HK-2 (cell line): ENCODE measurements around the gene SLC22A23.

Experiments
- DNase-seq: peaks from one replicate; pipeline ENCODE4 v3.0.0-alpha.2; 2018; ENCODE audit not compliant: unreplicated experiment

SLC22A23 gene

GRCh38 chr6:3422435-3423070, 34.3 kb downstream of the SLC22A23 start:
- no peak for DNase-seq

GRCh38 chr6:3421791-3422434, 34.9 kb downstream of the SLC22A23 start:
- no peak for DNase-seq

- DNase-seq: no peak
Observed at GRCh38 chr6:3421143-3421542, 35.7 kb downstream of the SLC22A23 start.

- DNase-seq: no peak
Observed at GRCh38 chr6:3419624-3420272, 37.1 kb downstream of the SLC22A23 start.

GRCh38 chr6:3418496-3419060, 38.3 kb downstream of the SLC22A23 start:
- DNase-seq: no peak

GRCh38 chr6:3417473-3417872, 39.4 kb downstream of the SLC22A23 start:
- no peak for DNase-seq

GRCh38 chr6:3415490-3415889, 41.4 kb downstream of the SLC22A23 start:
- DNase-seq: no peak

GRCh38 chr6:3415082-3415453, 41.8 kb downstream of the SLC22A23 start:
- DNase-seq: no peak

GRCh38 chr6:3414327-3415081, 42.3 kb downstream of the SLC22A23 start:
- DNase-seq: peak; percentile 9

- no peak for DNase-seq
Observed at GRCh38 chr6:3413592-3413991, 43.3 kb downstream of the SLC22A23 start.

GRCh38 chr6:3412779-3413500, 43.9 kb downstream of the SLC22A23 start:
- DNase-seq: no peak

GRCh38 chr6:3411967-3412778, 44.7 kb downstream of the SLC22A23 start:
- DNase-seq: no peak

- peak; percentile 35 for DNase-seq
Observed at GRCh38 chr6:3410385-3411360, 46.2 kb downstream of the SLC22A23 start.

GRCh38 chr6:3409699-3410384, 47.0 kb downstream of the SLC22A23 start:
- no peak for DNase-seq

GRCh38 chr6:3408665-3409064, 48.2 kb downstream of the SLC22A23 start:
- no peak for DNase-seq

- no peak for DNase-seq
Observed at GRCh38 chr6:3407840-3408239, 49.0 kb downstream of the SLC22A23 start.

GRCh38 chr6:3406891-3407809, 49.7 kb downstream of the SLC22A23 start:
- DNase-seq: no peak

GRCh38 chr6:3406362-3406821, 50.5 kb downstream of the SLC22A23 start:
- DNase-seq: no peak
